SK-N-SH (cell line): ENCODE measurements around the gene WDR44. TPM values are rescaled to one million over a fixed set of nuclear protein-coding genes. Genes with fewer than 3 reads are reported as not detected.

Source experiments
- CTCF ChIA-PET: fragments of 300-600, 350-600 bp; formaldehyde crosslinking; extraction: SDS; loops from one replicate; lab custom pipeline; 2021; lab: Yijun Ruan, JAX
- POLR2A ChIA-PET: fragments of 350-600 bp; sonication (Branson Sonifier 250); formaldehyde crosslinking; extraction: SDS; loops from one replicate; lab custom pipeline; 2020; ENCODE audit warnings: antibody characterized with exemption, inconsistent platforms; lab: Yijun Ruan, JAX
- DNase-seq: peaks from one replicate; pipeline ENCODE4 v3.0.0; 2012
- H2AFZ ChIP-seq: fragments of 200-600 bp; sonication (generic); 2 replicates; pipeline ENCODE4 v1.8.1; 2016; ENCODE audit warnings: antibody characterized with exemption, mild to moderate bottlenecking, low read depth
- H3F3A ChIP-seq: fragments of 200-600 bp; sonication (generic); replicated peaks from 2 replicates; pipeline ENCODE3; 2016; ENCODE audit warnings: antibody characterized with exemption, mild to moderate bottlenecking; ENCODE audit not compliant: insufficient read depth
- H3K27ac ChIP-seq, 2 experiments: fragments of 200-500 bp in 1 of 2; fragments of 200-600 bp in 1 of 2; sonication (Bioruptor generic) in 1 of 2; sonication (generic), shearing (Covaris generic) in 1 of 2; 2 replicates each; pipeline versions ENCODE4 v1.5.1 to v1.6.1; 2014 to 2016; ENCODE audit warnings: low read depth in 2 of 2, inconsistent platforms in 1 of 2, low read length in 1 of 2, mild to moderate bottlenecking in 1 of 2, mixed read lengths in 1 of 2
- H3K27me3 ChIP-seq: fragments of 200-600 bp; sonication (generic), shearing (Covaris generic); 2 replicates; pipeline ENCODE4 v1.6.1; 2016; ENCODE audit warnings: mixed run types; ENCODE audit not compliant: insufficient read depth
- H3K36me3 ChIP-seq, 2 experiments: fragments of 200-500 bp in 1 of 2; fragments of 200-600 bp in 1 of 2; sonication (Bioruptor generic) in 1 of 2; sonication (generic) in 1 of 2; replicated peaks in 1 of 2; 2 replicates each; pipeline versions ENCODE3 to v1.5.1; 2014 to 2016; ENCODE audit warnings: low read length in 1 of 2, mild to moderate bottlenecking in 1 of 2; ENCODE audit not compliant: insufficient read depth in 2 of 2, control insufficient read depth in 1 of 2
- H3K4me1 ChIP-seq, 2 experiments: fragments of 200-500 bp in 1 of 2; fragments of 200-600 bp in 1 of 2; sonication (Bioruptor generic) in 1 of 2; sonication (generic), shearing (Covaris generic) in 1 of 2; 2 replicates each; pipeline versions ENCODE4 v1.5.1 to v1.6.1; 2014 to 2016; ENCODE audit warnings: low read depth in 1 of 2, low read length in 1 of 2, mixed run types in 1 of 2; ENCODE audit not compliant: insufficient read depth in 2 of 2, control insufficient read depth in 1 of 2
- H3K4me2 ChIP-seq: fragments of 200-600 bp; sonication (generic), shearing (Covaris generic); 2 replicates; pipeline ENCODE4 v1.6.1; 2017; ENCODE audit warnings: mixed run types
- H3K4me3 ChIP-seq, 2 experiments: fragments of 200-500 bp in 1 of 2; fragments of 200-600 bp in 1 of 2; sonication (Bioruptor generic) in 1 of 2; sonication (generic), shearing (Covaris generic) in 1 of 2; 2 replicates each; pipeline versions ENCODE4 v1.5.1 to v1.8.1; 2014 to 2016; ENCODE audit warnings: low read depth in 2 of 2, inconsistent platforms in 1 of 2, low read length in 1 of 2, mild to moderate bottlenecking in 1 of 2, mixed read lengths in 1 of 2, moderate library complexity in 1 of 2
- H3K79me2 ChIP-seq: fragments of 200-600 bp; sonication (generic); 2 replicates; pipeline ENCODE4 v1.8.1; 2017; ENCODE audit warnings: mild to moderate bottlenecking; ENCODE audit not compliant: insufficient read depth
- H3K9ac ChIP-seq: fragments of 200-600 bp; sonication (generic); 2 replicates; pipeline ENCODE4 v1.6.1; 2017; ENCODE audit warnings: mixed run types
- H3K9me2 ChIP-seq: fragments of 200-600 bp; sonication (generic); 2 replicates; pipeline ENCODE4 v1.6.1; 2017; ENCODE audit warnings: mixed run types
- H3K9me3 ChIP-seq: fragments of 200-600 bp; sonication (generic); 2 replicates; pipeline ENCODE4 v1.6.1; 2017; ENCODE audit warnings: mixed run types, mild to moderate bottlenecking, moderate library complexity
- H4K20me1 ChIP-seq: fragments of 200-600 bp; sonication (generic); 2 replicates; pipeline ENCODE4 v1.6.1; 2017; ENCODE audit warnings: mild to moderate bottlenecking, mixed run types; ENCODE audit not compliant: insufficient read depth
- EP300 ChIP-seq, 2 experiments: IDR thresholded peaks; 2 replicates each; pipeline versions ENCODE4 v1.4.0 to v1.6.1; 2012; ENCODE audit warnings: borderline replicate concordance in 1 of 2, low read depth in 1 of 2, low read length in 1 of 2
- FOXJ3 ChIP-seq: sonication (generic); formaldehyde crosslinking; IDR thresholded peaks from 2 replicates; pipeline ENCODE4 v1.5.1; 2020; ENCODE audit warnings: mild to moderate bottlenecking, missing genetic modification reagents
- FOXM1 ChIP-seq: IDR thresholded peaks from 2 replicates; pipeline ENCODE4 v1.4.0; 2012; ENCODE audit warnings: low read depth, mild to moderate bottlenecking
- JUND ChIP-seq: IDR thresholded peaks from 2 replicates; pipeline ENCODE4 v1.4.0; 2012
- MEF2A ChIP-seq: IDR thresholded peaks from 2 replicates; pipeline ENCODE4 v1.4.0; 2012; ENCODE audit warnings: low read depth, borderline replicate concordance
- NFIC ChIP-seq: IDR thresholded peaks from 2 replicates; pipeline ENCODE4 v1.4.0; 2012; ENCODE audit warnings: borderline replicate concordance
- RAD21 ChIP-seq: IDR thresholded peaks from 2 replicates; pipeline ENCODE4 v1.6.1; 2012; ENCODE audit warnings: mild to moderate bottlenecking, low read length
- RCOR1 ChIP-seq: fragments of 150-350 bp; IDR thresholded peaks from 2 replicates; pipeline ENCODE4 v1.6.1; 2017; ENCODE audit warnings: antibody characterized with exemption, low read length
- RFX5 ChIP-seq: IDR thresholded peaks from 2 replicates; pipeline ENCODE4 v1.6.1; 2012; ENCODE audit warnings: mild to moderate bottlenecking, improper control_type of control experiment, low read length
- RXRA ChIP-seq: IDR thresholded peaks from 2 replicates; pipeline ENCODE4 v1.4.0; 2012; ENCODE audit warnings: low read depth, mild to moderate bottlenecking, borderline replicate concordance
- TEAD4 ChIP-seq: IDR thresholded peaks from 2 replicates; pipeline ENCODE4 v1.4.0; 2012; ENCODE audit warnings: mild to moderate bottlenecking, borderline replicate concordance; ENCODE audit not compliant: insufficient read depth
- YY1 ChIP-seq: IDR thresholded peaks from 2 replicates; pipeline ENCODE4 v1.4.0; 2012; ENCODE audit warnings: low read depth, mild to moderate bottlenecking
- WGBS: methylation state at CpG from one replicate; pipeline ENCODE4 v1.1.6; 2017; ENCODE audit warnings: low lambda C conversion rate; 5-methylcytosine and 5-hydroxymethylcytosine counted together
- polyA plus RNA-seq, 3 experiments: library from polyadenylated mRNA; depleted of rRNA; stranded (reverse); fragments of >200 nt; gene quantifications; 2 replicates each; pipeline ENCODE4 v1.2.3, GENCODE V29; 2012
- TF ChIP-seq, protein P1 (sequence below): IDR thresholded peaks from 2 replicates; pipeline ENCODE4 v1.4.0; 2012; ENCODE audit warnings: low read depth
- TF ChIP-seq, protein P2 (sequence below): fragments of 150-350 bp; IDR thresholded peaks from 2 replicates; pipeline ENCODE4 v1.6.1; 2016; ENCODE audit warnings: mild to moderate bottlenecking, low read depth, low read length
- TF ChIP-seq, protein P3 (sequence below): fragments of 150-350 bp; IDR thresholded peaks from 2 replicates; pipeline ENCODE4 v1.6.1; 2017; ENCODE audit warnings: antibody characterized with exemption, low read length, low read depth, borderline replicate concordance
- TF ChIP-seq, protein P4 (sequence below): fragments of 200-600 bp; sonication (generic); IDR thresholded peaks from 2 replicates; pipeline ENCODE4 v1.6.1; 2017; ENCODE audit warnings: antibody characterized with exemption, mild to moderate bottlenecking, moderate library complexity

The WDR44 gene
- polyA plus RNA-seq, 1 of the 3 experiments (the other 2 are of a cell fraction): 5.3 TPM

DNA sequence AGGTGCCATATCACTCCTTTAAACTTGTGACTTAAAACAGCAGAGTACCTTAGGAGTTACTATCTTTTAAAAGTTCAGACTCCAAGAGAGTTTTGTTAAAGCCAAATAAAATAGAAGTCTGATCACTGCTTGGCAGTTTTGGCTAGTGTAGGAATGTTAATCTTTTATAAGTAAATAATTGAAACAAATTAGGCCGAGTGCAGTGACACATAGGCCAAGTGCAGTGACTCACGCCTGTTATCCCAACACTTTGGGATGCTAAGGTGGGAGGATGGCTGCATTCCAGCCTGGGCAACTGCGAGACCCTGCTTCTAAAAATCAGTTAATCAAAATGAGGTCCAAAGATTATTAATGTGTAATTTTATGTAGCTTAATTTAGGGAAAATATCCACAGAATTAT, 37.2 kb downstream of the WDR44 start:
- Histone ChIP-seq H3K4me1 (no peaks in the 10 kb centered on the region), H4K20me1 (no peaks in the 10 kb centered on the region), H3K9me3 (no peaks in the 10 kb centered on the region), H3K27me3 (no peaks in the 10 kb centered on the region), H3K4me2 (no peak overlapping the region)
- TF ChIP-seq FOXM1 (no peak), YY1 (no peak), EP300 (IDR thresholded peaks at IDR 0.05; ENCODE audit: borderline replicate concordance in 1 of 2, low read depth in 1 of 2, low read length in 1 of 2) (no peak), RAD21 (no peak), NFIC (no peak), RCOR1 (no peak), RXRA (no peak), TEAD4 (no peak), RFX5 (no peak), JUND (no peak), FOXJ3 (no peak), MEF2A (no peak)
- TF ChIP-seq, protein P1, sequence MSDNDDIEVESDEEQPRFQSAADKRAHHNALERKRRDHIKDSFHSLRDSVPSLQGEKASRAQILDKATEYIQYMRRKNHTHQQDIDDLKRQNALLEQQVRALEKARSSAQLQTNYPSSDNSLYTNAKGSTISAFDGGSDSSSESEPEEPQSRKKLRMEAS: no peak
- TF ChIP-seq, protein P2, sequence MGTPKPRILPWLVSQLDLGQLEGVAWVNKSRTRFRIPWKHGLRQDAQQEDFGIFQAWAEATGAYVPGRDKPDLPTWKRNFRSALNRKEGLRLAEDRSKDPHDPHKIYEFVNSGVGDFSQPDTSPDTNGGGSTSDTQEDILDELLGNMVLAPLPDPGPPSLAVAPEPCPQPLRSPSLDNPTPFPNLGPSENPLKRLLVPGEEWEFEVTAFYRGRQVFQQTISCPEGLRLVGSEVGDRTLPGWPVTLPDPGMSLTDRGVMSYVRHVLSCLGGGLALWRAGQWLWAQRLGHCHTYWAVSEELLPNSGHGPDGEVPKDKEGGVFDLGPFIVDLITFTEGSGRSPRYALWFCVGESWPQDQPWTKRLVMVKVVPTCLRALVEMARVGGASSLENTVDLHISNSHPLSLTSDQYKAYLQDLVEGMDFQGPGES: no peak
- TF ChIP-seq, protein P3, sequence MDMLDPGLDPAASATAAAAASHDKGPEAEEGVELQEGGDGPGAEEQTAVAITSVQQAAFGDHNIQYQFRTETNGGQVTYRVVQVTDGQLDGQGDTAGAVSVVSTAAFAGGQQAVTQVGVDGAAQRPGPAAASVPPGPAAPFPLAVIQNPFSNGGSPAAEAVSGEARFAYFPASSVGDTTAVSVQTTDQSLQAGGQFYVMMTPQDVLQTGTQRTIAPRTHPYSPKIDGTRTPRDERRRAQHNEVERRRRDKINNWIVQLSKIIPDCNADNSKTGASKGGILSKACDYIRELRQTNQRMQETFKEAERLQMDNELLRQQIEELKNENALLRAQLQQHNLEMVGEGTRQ: no peak
- TF ChIP-seq, protein P4, sequence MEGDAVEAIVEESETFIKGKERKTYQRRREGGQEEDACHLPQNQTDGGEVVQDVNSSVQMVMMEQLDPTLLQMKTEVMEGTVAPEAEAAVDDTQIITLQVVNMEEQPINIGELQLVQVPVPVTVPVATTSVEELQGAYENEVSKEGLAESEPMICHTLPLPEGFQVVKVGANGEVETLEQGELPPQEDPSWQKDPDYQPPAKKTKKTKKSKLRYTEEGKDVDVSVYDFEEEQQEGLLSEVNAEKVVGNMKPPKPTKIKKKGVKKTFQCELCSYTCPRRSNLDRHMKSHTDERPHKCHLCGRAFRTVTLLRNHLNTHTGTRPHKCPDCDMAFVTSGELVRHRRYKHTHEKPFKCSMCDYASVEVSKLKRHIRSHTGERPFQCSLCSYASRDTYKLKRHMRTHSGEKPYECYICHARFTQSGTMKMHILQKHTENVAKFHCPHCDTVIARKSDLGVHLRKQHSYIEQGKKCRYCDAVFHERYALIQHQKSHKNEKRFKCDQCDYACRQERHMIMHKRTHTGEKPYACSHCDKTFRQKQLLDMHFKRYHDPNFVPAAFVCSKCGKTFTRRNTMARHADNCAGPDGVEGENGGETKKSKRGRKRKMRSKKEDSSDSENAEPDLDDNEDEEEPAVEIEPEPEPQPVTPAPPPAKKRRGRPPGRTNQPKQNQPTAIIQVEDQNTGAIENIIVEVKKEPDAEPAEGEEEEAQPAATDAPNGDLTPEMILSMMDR: no peak
- TF ChIP-seq, all 33 proteins: peak for 0
- Histone ChIP-seq H3K4me3 (no peak overlapping the region), H3F3A (peaks cover 3% of the 10 kb centered on the region), H3K36me3 (peaks cover 0 to 9% of the 10 kb centered on the region in 2 experiments), H3K27ac (no peak overlapping the region), H3K9ac (no peak overlapping the region), H3K79me2 (peaks cover 36% of the 10 kb centered on the region; the same call in 1 of the 2 replicates), H3K9me2 (no peaks in the 10 kb centered on the region), H2AFZ (no peak overlapping the region)
- no peak for DNase-seq
- CTCF ChIA-PET: no interaction called here
- 35% methylated on average over 3 of the region's 3 CpGs for WGBS
- POLR2A ChIA-PET: no interaction called here
